IMR-90 (cell line): ENCODE data around the gene GLRA2. TPM values are rescaled to one million over a fixed set of nuclear protein-coding genes. Genes with fewer than 3 reads are reported as not detected.

Experiments used
- ATAC-seq: fragments of 200-7000 bp; cut with Tn5 transposase; 2 replicates; pipeline ENCODE4 v1.9.1; 2020; ENCODE audit warnings: low read depth, mild to moderate bottlenecking, moderate library complexity
- BruUV-seq: library from RNA; stranded (reverse); fragments of 400-500 nt; replicated peaks from 2 replicates; lab custom pipeline; 2021; lab: Mats Ljungman, UMichigan
- CTCF ChIA-PET: fragments of 300-600 bp; formaldehyde crosslinking; extraction: SDS; loops from one replicate; lab custom pipeline; 2021; ENCODE audit warnings: antibody characterized with exemption; lab: Yijun Ruan, JAX
- POLR2A ChIA-PET: fragments of 300-600 bp; sonication (Branson Sonifier 250); formaldehyde crosslinking; loops from one replicate; lab custom pipeline; 2022; ENCODE audit warnings: antibody characterized with exemption; ENCODE audit not compliant: unreplicated experiment; lab: Charles Lee
- DNase-seq: peaks from one replicate; pipeline ENCODE4 v3.0.0; 2013
- H2AFZ ChIP-seq: replicated peaks from 2 replicates; pipeline ENCODE3; 2013; ENCODE audit warnings: low read length, mild to moderate bottlenecking; ENCODE audit not compliant: poor library complexity
- H2AK5ac ChIP-seq: 2 replicates; pipeline ENCODE4 v1.6.1; 2013; ENCODE audit warnings: low read depth, low read length, inconsistent platforms
- H2AK9ac ChIP-seq: replicated peaks from 2 replicates; pipeline ENCODE3; 2013; ENCODE audit warnings: mild to moderate bottlenecking, low read depth, low read length, moderate library complexity; ENCODE audit not compliant: poor library complexity
- H2BK120ac ChIP-seq: 2 replicates; pipeline ENCODE4 v1.6.1; 2013; ENCODE audit warnings: low read depth, low read length, inconsistent platforms
- H2BK15ac ChIP-seq: 3 replicates; pipeline ENCODE4 v1.6.1; 2013; ENCODE audit warnings: low read depth, low read length, inconsistent platforms
- H2BK20ac ChIP-seq: 2 replicates; pipeline ENCODE4 v1.6.1; 2013; ENCODE audit warnings: low read depth, mild to moderate bottlenecking, inconsistent platforms, low read length, moderate library complexity
- H2BK5ac ChIP-seq: 2 replicates; pipeline ENCODE4 v1.6.1; 2013; ENCODE audit warnings: mild to moderate bottlenecking, low read depth, low read length, inconsistent platforms; ENCODE audit not compliant: poor library complexity, severe bottlenecking
- H3K14ac ChIP-seq: replicated peaks from 2 replicates; pipeline ENCODE4 v1.6.1; 2013; ENCODE audit warnings: low read depth, low read length, inconsistent platforms
- H3K18ac ChIP-seq: 2 replicates; pipeline ENCODE4 v1.6.1; 2013; ENCODE audit warnings: low read depth, low read length, control low read depth
- H3K23ac ChIP-seq: 2 replicates; pipeline ENCODE4 v1.6.1; 2013; ENCODE audit warnings: low read depth, low read length, inconsistent platforms
- H3K27ac ChIP-seq: 2 replicates; pipeline ENCODE4 v1.5.1; 2013; ENCODE audit warnings: mild to moderate bottlenecking, control low read depth, low read length; ENCODE audit not compliant: insufficient read depth
- H3K27me3 ChIP-seq: 2 replicates; pipeline ENCODE4 v1.6.1; 2013; ENCODE audit warnings: low read length; ENCODE audit not compliant: control insufficient read depth, insufficient read depth
- H3K36me3 ChIP-seq: 2 replicates; pipeline ENCODE4 v1.6.1; 2013; ENCODE audit warnings: low read length, mixed read lengths; ENCODE audit not compliant: control insufficient read depth, insufficient read depth
- H3K4ac ChIP-seq: 2 replicates; pipeline ENCODE4 v1.6.1; 2013; ENCODE audit warnings: low read depth, low read length, inconsistent platforms
- H3K4me1 ChIP-seq: 2 replicates; pipeline ENCODE4 v1.6.1; 2013; ENCODE audit warnings: low read length, mixed read lengths; ENCODE audit not compliant: control insufficient read depth, insufficient read depth
- H3K4me2 ChIP-seq: 2 replicates; pipeline ENCODE4 v1.6.1; 2013; ENCODE audit warnings: low read depth, mild to moderate bottlenecking, control low read depth, low read length, moderate library complexity
- H3K4me3 ChIP-seq: 2 replicates; pipeline ENCODE4 v1.5.1; 2013; ENCODE audit warnings: low read depth, mild to moderate bottlenecking, control low read depth, low read length, moderate library complexity; ENCODE audit not compliant: insufficient read depth
- H3K56ac ChIP-seq: 2 replicates; pipeline ENCODE4 v1.6.1; 2013; ENCODE audit warnings: low read length, inconsistent platforms; ENCODE audit not compliant: insufficient read depth; ENCODE audit errors: extremely low read depth
- H3K79me1 ChIP-seq, 2 experiments: 2 replicates each; pipeline ENCODE4 v1.6.1; 2013; ENCODE audit warnings: low read length in 2 of 2, inconsistent platforms in 1 of 2, low read depth in 1 of 2
- H3K9ac ChIP-seq: 2 replicates; pipeline ENCODE4 v1.6.1; 2013; ENCODE audit warnings: low read depth, low read length, control low read depth
- H3K9me1 ChIP-seq: 2 replicates; pipeline ENCODE4 v1.6.1; 2013; ENCODE audit warnings: low read length, inconsistent platforms; ENCODE audit not compliant: insufficient read depth
- H3K9me3 ChIP-seq: 2 replicates; pipeline ENCODE4 v1.6.1; 2013; ENCODE audit warnings: low read length; ENCODE audit not compliant: control insufficient read depth, insufficient read depth
- H4K20me1 ChIP-seq: 2 replicates; pipeline ENCODE4 v1.6.1; 2013; ENCODE audit warnings: low read length, inconsistent platforms; ENCODE audit not compliant: insufficient read depth
- H4K5ac ChIP-seq: 2 replicates; pipeline ENCODE4 v1.6.1; 2013; ENCODE audit warnings: mild to moderate bottlenecking, low read depth, low read length, control low read depth
- H4K8ac ChIP-seq, 2 experiments: 2 replicates each; pipeline ENCODE4 v1.6.1; 2013; ENCODE audit warnings: low read depth in 2 of 2, low read length in 2 of 2, control low read depth in 1 of 2, inconsistent platforms in 1 of 2
- H4K91ac ChIP-seq: 2 replicates; pipeline ENCODE4 v1.6.1; 2013; ENCODE audit warnings: low read depth, low read length, inconsistent platforms; ENCODE audit not compliant: insufficient read depth
- BHLHE40 ChIP-seq: fragments of 150-350 bp; IDR thresholded peaks from 2 replicates; pipeline ENCODE4 v1.6.1; 2016; ENCODE audit warnings: mild to moderate bottlenecking, low read depth, low read length
- CEBPB ChIP-seq: IDR thresholded peaks from 2 replicates; pipeline ENCODE4 v1.6.1; 2012; ENCODE audit warnings: low read depth, low read length, improper control_type of control experiment
- CHD1 ChIP-seq: IDR thresholded peaks from 2 replicates; pipeline ENCODE4 v1.6.1; 2012; ENCODE audit warnings: low read depth, low read length, improper control_type of control experiment
- CTCF ChIP-seq: conservative IDR thresholded peaks from 2 replicates; pipeline ENCODE4 v1.5.1; 2012; ENCODE audit warnings: mild to moderate bottlenecking, low read depth, low read length, improper control_type of control experiment
- ELK1 ChIP-seq: fragments of 150-350 bp; IDR thresholded peaks from 2 replicates; pipeline ENCODE4 v1.6.1; 2016; ENCODE audit warnings: low read depth, mild to moderate bottlenecking, low read length, moderate library complexity, borderline replicate concordance
- FOS ChIP-seq: fragments of 150-350 bp; IDR thresholded peaks from 2 replicates; pipeline ENCODE4 v1.6.1; 2016; ENCODE audit warnings: low read depth, low read length
- MAFK ChIP-seq: IDR thresholded peaks from 2 replicates; pipeline ENCODE4 v1.6.1; 2012; ENCODE audit warnings: low read depth, low read length, improper control_type of control experiment
- MAZ ChIP-seq: IDR thresholded peaks from 2 replicates; pipeline ENCODE4 v1.6.1; 2012; ENCODE audit warnings: low read depth, mild to moderate bottlenecking, low read length, improper control_type of control experiment, moderate library complexity, borderline replicate concordance
- MXI1 ChIP-seq: IDR thresholded peaks from 2 replicates; pipeline ENCODE4 v1.6.1; 2012; ENCODE audit warnings: low read depth, mild to moderate bottlenecking, low read length, moderate library complexity, borderline replicate concordance
- NFE2L2 ChIP-seq: fragments of 150-350 bp; IDR thresholded peaks from 2 replicates; pipeline ENCODE4 v1.6.1; 2016; ENCODE audit warnings: low read depth, mild to moderate bottlenecking, low read length
- POLR2A ChIP-seq: IDR thresholded peaks from 2 replicates; pipeline ENCODE4 v1.6.1; 2012; ENCODE audit warnings: mild to moderate bottlenecking, low read depth, low read length
- RAD21 ChIP-seq: IDR thresholded peaks from 2 replicates; pipeline ENCODE4 v1.6.1; 2012; ENCODE audit warnings: low read length, improper control_type of control experiment
- RCOR1 ChIP-seq: IDR thresholded peaks from 2 replicates; pipeline ENCODE4 v1.6.1; 2012; ENCODE audit warnings: mild to moderate bottlenecking, low read length, improper control_type of control experiment; ENCODE audit not compliant: insufficient replicate concordance
- RFX5 ChIP-seq: IDR thresholded peaks from 2 replicates; pipeline ENCODE4 v1.8.0; 2012; ENCODE audit warnings: low read depth, mild to moderate bottlenecking, low read length, moderate library complexity
- SMC3 ChIP-seq: fragments of 150-350 bp; IDR thresholded peaks from 2 replicates; pipeline ENCODE4 v1.6.1; 2016; ENCODE audit warnings: low read depth, mild to moderate bottlenecking, antibody characterized with exemption, low read length, moderate library complexity
- USF2 ChIP-seq: fragments of 150-350 bp; IDR thresholded peaks from 2 replicates; pipeline ENCODE4 v1.6.1; 2017; ENCODE audit warnings: mild to moderate bottlenecking, antibody characterized with exemption, low read length, low read depth
- WGBS, 2 experiments: methylation state at CpG; one replicate each; pipeline versions ENCODE4 v1.1.5 to v1.1.7; 2013; ENCODE audit warnings: missing lambda C conversion rate in 2 of 2; ENCODE audit not compliant: insufficient read length in 1 of 2; ENCODE audit errors: extremely low coverage in 2 of 2; 5-methylcytosine and 5-hydroxymethylcytosine counted together
- dilution Hi-C: fragments of 300-500 bp; cut with HindIII; formaldehyde crosslinking; loops from one replicate; pipeline ENCODE4 v1.14.3; 2018; ENCODE audit warnings: low sequenced_read_pairs; ENCODE audit not compliant: unreplicated experiment
- in situ Hi-C: fragments of 300-500 bp; cut with MboI; formaldehyde crosslinking; loops from 3 replicates; pipeline ENCODE4 v1.14.3; 2019; ENCODE audit warnings: low sequenced_read_pairs, inconsistent platforms, mixed read lengths
- intact Hi-C: fragments of 100-400 bp; cut with micrococcal nuclease; formaldehyde crosslinking; loops from 2 replicates; pipeline ENCODE4 v1.10.0; 2022
- polyA plus RNA-seq, 3 experiments: library from polyadenylated mRNA; depleted of rRNA; stranded (reverse); fragments of >200 nt; gene quantifications; 2 replicates each; pipeline ENCODE4 v1.2.3, GENCODE V29; 2012; ENCODE audit warnings: low replicate concordance in 1 of 3
- total RNA-seq: library from RNA; depleted of rRNA; stranded (reverse); fragments of >200 nt; gene quantifications from 2 replicates; pipeline ENCODE4 v1.2.3, GENCODE V29; 2012

The GLRA2 gene
- total and polyA plus RNA-seq, 2 of the 4 experiments (the other 2 are of a cell fraction), result not detected

GRCh38 chrX:14717949-14718348 is 188.6 kb downstream of the GLRA2 start:
- H3K9ac ChIP-seq, result no peak overlapping the region
- no peak for DNase-seq
- no peak overlapping the region for H3K14ac ChIP-seq
- BruUV-seq, result no TSS peak
- intact Hi-C loops, result loop anchor here (10.0 kb wide), 1 partner anchor 427 kb away; no protein-coding TSS in a partner anchor
- no peak overlapping the region for H2BK15ac ChIP-seq
- ChIA-PET POLR2A (no interaction called here), CTCF (no interaction called here)
- H3K18ac ChIP-seq, result no peak overlapping the region
- no peak overlapping the region for H4K8ac ChIP-seq
- H3K4me1 ChIP-seq, result no peaks in the 10 kb centered on the region
- no peak overlapping the region for H4K5ac ChIP-seq
- H3K9me3 ChIP-seq, result no peaks in the 10 kb centered on the region
- ATAC-seq, result no peak
- no peak overlapping the region for H3K4ac ChIP-seq
- H2AK5ac ChIP-seq, result no peak overlapping the region
- no peak overlapping the region for H2AFZ ChIP-seq
- H3K79me1 ChIP-seq, result no peaks in the 10 kb centered on the region
- in situ Hi-C loops, result no loop called here
- no peak for TF ChIP-seq CHD1
- no peak for TF ChIP-seq RAD21
- TF ChIP-seq FOS, result no peak
- TF ChIP-seq MXI1, result no peak
- TF ChIP-seq MAZ, result no peak
- TF ChIP-seq ELK1, result no peak
- TF ChIP-seq RFX5, result no peak
- no peak for TF ChIP-seq USF2
- TF ChIP-seq POLR2A, result no peak
- no peak for TF ChIP-seq SMC3
- TF ChIP-seq CTCF, result no peak
- no peak for TF ChIP-seq BHLHE40
- no peak for TF ChIP-seq MAFK
- no peak for TF ChIP-seq CEBPB
- no peak for TF ChIP-seq RCOR1
- TF ChIP-seq NFE2L2, result no peak
- H3K27ac ChIP-seq, result no peak overlapping the region
- H2BK120ac ChIP-seq, result no peak overlapping the region
- no peaks in the 10 kb centered on the region for H3K27me3 ChIP-seq
- no peaks in the 10 kb centered on the region for H3K9me1 ChIP-seq
- H3K4me3 ChIP-seq, result no peak overlapping the region
- H3K4me2 ChIP-seq, result no peak overlapping the region
- no CpG with 5 or more reads among the region's 3 CpGs for WGBS, 2 experiments
- H4K91ac ChIP-seq, result no peak overlapping the region
- H3K23ac ChIP-seq, result no peak overlapping the region
- no peak overlapping the region for H2BK5ac ChIP-seq
- no peaks in the 10 kb centered on the region for H4K20me1 ChIP-seq
- H2AK9ac ChIP-seq, result no peak overlapping the region
- H2BK20ac ChIP-seq, result no peak overlapping the region
- dilution Hi-C loops, result no loop called here
- H3K56ac ChIP-seq, result no peak overlapping the region
- no peaks in the 10 kb centered on the region for H3K36me3 ChIP-seq
